ENCODE results near the gene PSMC3IP. TPM values are rescaled to one million over a fixed set of nuclear protein-coding genes. Genes with fewer than 3 reads are reported as not detected.

PSMC3IP gene
- total RNA-seq, 1 donor from 2014 or later, result 10.8 TPM

DNA sequence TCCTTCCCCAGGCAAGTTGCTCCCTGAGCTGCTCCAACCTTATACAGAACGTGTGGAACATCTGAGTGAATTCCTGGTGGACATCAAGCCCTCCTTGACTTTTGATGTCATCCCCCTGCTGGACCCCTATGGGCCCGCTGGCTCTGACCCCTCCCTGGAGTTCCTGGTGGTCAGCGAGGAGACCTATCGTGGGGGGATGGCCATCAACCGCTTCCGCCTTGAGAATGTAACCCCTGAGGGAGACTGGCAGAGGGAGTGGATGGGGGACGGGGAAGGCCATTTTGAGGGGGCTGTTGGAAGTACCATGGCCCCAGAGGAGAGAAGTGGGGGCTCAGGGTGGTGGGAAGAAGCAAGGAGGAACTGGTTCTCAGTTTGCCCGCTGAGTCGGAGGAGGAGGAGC is 13.6 kb downstream of the PSMC3IP start:
- POLR2A ChIA-PET, result interaction anchor here (0.9 to 4.7 kb wide), 7 partner anchors 9 to 797 kb away, joined by 3 to 23 read pairs (median 6); no protein-coding TSS in a partner anchor
- Mint-ChIP-seq H3K36me3 (ENCODE audit: low read depth) (peaks cover 43% of the 10 kb centered on the region), H3K9me3 (no peaks in the 10 kb centered on the region), H3K27me3 (no peaks in the 10 kb centered on the region), H3K4me1 (peaks cover 45% of the 10 kb centered on the region), H3K27ac (peak overlapping the region; percentile 56), H3K4me3 (peak overlapping the region; percentile 93)
- intact Hi-C loops (cut with micrococcal nuclease), result no loop called here
- CTCF ChIA-PET, result interaction anchor here (1.0 kb wide), 1 partner anchor 14 kb away, joined by 3 read pairs; the partner anchor contains the start of gene PSMC3IP
- ATAC-seq (ENCODE audit: low read depth) (no peak), DNase-seq (no peak)
- TF ChIP-seq, protein P1, sequence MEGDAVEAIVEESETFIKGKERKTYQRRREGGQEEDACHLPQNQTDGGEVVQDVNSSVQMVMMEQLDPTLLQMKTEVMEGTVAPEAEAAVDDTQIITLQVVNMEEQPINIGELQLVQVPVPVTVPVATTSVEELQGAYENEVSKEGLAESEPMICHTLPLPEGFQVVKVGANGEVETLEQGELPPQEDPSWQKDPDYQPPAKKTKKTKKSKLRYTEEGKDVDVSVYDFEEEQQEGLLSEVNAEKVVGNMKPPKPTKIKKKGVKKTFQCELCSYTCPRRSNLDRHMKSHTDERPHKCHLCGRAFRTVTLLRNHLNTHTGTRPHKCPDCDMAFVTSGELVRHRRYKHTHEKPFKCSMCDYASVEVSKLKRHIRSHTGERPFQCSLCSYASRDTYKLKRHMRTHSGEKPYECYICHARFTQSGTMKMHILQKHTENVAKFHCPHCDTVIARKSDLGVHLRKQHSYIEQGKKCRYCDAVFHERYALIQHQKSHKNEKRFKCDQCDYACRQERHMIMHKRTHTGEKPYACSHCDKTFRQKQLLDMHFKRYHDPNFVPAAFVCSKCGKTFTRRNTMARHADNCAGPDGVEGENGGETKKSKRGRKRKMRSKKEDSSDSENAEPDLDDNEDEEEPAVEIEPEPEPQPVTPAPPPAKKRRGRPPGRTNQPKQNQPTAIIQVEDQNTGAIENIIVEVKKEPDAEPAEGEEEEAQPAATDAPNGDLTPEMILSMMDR (IDR thresholded peaks at IDR 0.05), result no peak

DNA sequence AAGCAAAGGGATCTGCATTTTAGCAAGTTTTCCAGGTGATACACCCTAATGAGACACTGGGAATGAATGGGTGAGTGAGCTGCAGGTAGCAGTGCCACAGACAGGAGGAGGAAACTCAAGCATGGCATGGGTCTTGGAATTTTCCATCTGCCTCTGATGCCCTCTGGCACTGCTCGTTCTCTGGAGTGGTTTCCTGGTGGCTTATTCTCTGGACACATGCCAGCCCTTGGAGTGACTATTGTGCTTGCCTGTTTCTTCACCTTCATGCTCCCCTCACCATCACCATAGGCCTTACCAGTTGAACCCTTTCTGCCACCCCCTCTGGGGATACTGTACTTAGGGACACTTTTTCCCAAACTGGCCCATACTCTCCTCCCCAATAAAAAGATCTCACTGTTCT is 14.0 kb downstream of the PSMC3IP start:
- no peaks in the 10 kb centered on the region for H3K9me3 Mint-ChIP-seq
- ChIA-PET POLR2A (interaction anchor here (1.0 to 4.7 kb wide), 6 partner anchors 9 to 31 kb away, joined by 3 to 23 read pairs (median 8); partner anchors contain the start of gene NAGLU), CTCF (no interaction called here)
- intact Hi-C loops (cut with micrococcal nuclease), result no loop called here
- peaks cover 39% of the 10 kb centered on the region for H3K36me3 Mint-ChIP-seq (ENCODE audit: low read depth)
- peaks cover 42% of the 10 kb centered on the region for H3K4me1 Mint-ChIP-seq
- H3K27ac Mint-ChIP-seq, result peak overlapping the region; percentile 56
- H3K27me3 Mint-ChIP-seq, result no peaks in the 10 kb centered on the region
- ATAC-seq (ENCODE audit: low read depth), result no peak
- no peak for DNase-seq
- H3K4me3 Mint-ChIP-seq, result peak overlapping the region; percentile 93
- TF ChIP-seq, protein P1 (IDR thresholded peaks at IDR 0.05), result no peak

DNA sequence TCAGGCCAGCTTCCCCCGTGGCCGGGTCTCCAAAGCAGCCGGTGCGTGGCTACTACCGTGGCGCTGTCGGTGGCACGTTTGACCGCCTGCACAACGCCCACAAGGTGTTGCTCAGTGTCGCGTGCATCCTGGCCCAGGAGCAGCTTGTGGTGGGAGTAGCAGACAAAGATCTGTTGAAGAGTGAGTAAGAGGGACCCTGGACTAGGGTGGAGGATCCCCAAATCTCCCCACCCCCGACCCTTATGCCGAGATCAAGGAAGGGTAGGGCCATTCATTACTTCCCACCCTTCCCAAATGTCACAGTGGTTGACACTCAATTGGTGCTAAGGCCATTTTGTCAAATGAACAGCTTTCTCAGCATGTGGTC is 14.4 kb downstream of the PSMC3IP start:
- ChIA-PET POLR2A (interaction anchor here (1.0 to 4.7 kb wide), 5 partner anchors 9 to 27 kb away, joined by 3 to 23 read pairs (median 6); partner anchors contain the start of gene NAGLU), CTCF (no interaction called here)
- no peak for DNase-seq
- intact Hi-C loops (cut with micrococcal nuclease), result no loop called here
- H3K4me3 Mint-ChIP-seq, result peak overlapping the region; percentile 93
- H3K36me3 Mint-ChIP-seq (ENCODE audit: low read depth), result peaks cover 38% of the 10 kb centered on the region
- TF ChIP-seq, protein P1 (IDR thresholded peaks at IDR 0.05), result no peak
- H3K9me3 Mint-ChIP-seq, result no peaks in the 10 kb centered on the region
- ATAC-seq (ENCODE audit: low read depth), result no peak
- H3K27ac Mint-ChIP-seq, result peak overlapping the region; percentile 96
- H3K4me1 Mint-ChIP-seq, result peaks cover 41% of the 10 kb centered on the region
- no peaks in the 10 kb centered on the region for H3K27me3 Mint-ChIP-seq

DNA sequence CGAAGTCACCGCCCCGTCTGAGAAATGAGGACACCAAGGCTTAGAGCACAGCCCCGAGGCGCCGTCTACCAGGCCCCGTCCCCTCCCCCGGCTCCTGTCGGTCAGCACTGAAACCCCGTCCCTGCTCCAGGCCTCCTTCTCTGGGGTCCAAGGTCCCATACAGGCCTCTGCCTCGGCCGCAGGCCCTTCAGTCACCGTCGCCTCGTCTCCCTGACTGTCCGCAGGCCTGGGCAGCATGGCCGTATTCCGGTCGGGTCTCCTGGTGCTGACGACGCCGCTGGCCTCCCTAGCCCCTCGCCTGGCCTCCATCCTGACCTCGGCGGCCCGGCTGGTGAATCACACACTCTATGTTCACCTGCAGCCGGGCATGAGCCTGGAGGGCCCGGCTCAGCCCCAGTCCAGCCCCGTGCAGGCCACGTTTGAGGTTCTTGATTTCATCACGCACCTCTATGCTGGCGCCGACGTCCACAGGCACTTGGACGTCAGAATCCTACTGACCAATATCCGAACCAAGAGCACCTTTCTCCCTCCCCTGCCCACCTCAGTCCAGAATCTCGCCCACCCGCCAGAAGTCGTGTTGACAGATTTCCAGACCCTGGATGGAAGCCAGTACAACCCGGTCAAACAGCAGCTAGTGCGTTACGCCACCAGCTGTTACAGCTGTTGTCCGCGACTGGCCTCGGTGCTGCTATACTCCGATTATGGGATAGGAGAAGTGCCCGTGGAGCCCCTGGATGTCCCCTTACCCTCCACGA is 15.0 kb downstream of the PSMC3IP start:
- ATAC-seq (ENCODE audit: low read depth), result no peak
- CTCF ChIA-PET, result no interaction called here

More for the DNA sequence above, 15.0 kb downstream of the PSMC3IP start:
- H3K9me3 Mint-ChIP-seq, result no peaks in the 10 kb centered on the region
- POLR2A ChIA-PET, result interaction anchor here (0.5 to 1.3 kb wide), 5 partner anchors 8 to 268 kb away, joined by 3 to 16 read pairs (median 3); partner anchors contain the start of gene NAGLU
- DNase-seq, result no peak
- peak overlapping the region; percentile 93 for H3K4me3 Mint-ChIP-seq
- peak overlapping the region; percentile 96 for H3K27ac Mint-ChIP-seq
- intact Hi-C loops (cut with micrococcal nuclease), result loop anchor here (1.0 kb wide), 3 partner anchors 8 to 26 kb away; partner anchors contain the start of genes NAGLU and PSMC3IP
- peaks cover 35% of the 10 kb centered on the region for H3K36me3 Mint-ChIP-seq (ENCODE audit: low read depth)
- TF ChIP-seq, protein P1 (IDR thresholded peaks at IDR 0.05), result no peak
- H3K27me3 Mint-ChIP-seq, result no peaks in the 10 kb centered on the region
- H3K4me1 Mint-ChIP-seq, result peaks cover 37% of the 10 kb centered on the region
